CD4-positive, alpha-beta T cell (primary cell): Measurements from ENCODE around the gene RNF181. TPM values are rescaled to one million over a fixed set of nuclear protein-coding genes. Genes with fewer than 3 reads are reported as not detected.

Source experiments
- ATAC-seq: fragments of 200-7000 bp; cut with Tn5 transposase; one replicate; pipeline ENCODE4 v1.10.0; 2022; ENCODE audit warnings: mild to moderate bottlenecking; ENCODE audit not compliant: poor library complexity
- CTCF ChIA-PET: fragments of 350-600 bp; sonication (Branson Sonifier 250); formaldehyde crosslinking; loops from one replicate; lab custom pipeline; 2021; ENCODE audit warnings: antibody characterized with exemption, inconsistent platforms; lab: Charles Lee
- POLR2A ChIA-PET: fragments of 350-600 bp; sonication (Branson Sonifier 250); formaldehyde crosslinking; loops from one replicate; lab custom pipeline; 2021; ENCODE audit warnings: antibody characterized with exemption, inconsistent platforms; lab: Charles Lee
- DNase-seq, 14 experiments: peaks; one replicate each; pipeline ENCODE4 v3.0.0-alpha.2; 2013 to 2020; ENCODE audit warnings: mixed read lengths in 2 of 14
- H3K27ac ChIP-seq, 2 donors: one replicate each; pipeline versions ENCODE4 v1.5.1 to v1.7.0; 2013; ENCODE audit warnings: low read length in 2 of 2, low read depth in 1 of 2, mild to moderate bottlenecking in 1 of 2
- H3K27me3 ChIP-seq, 2 experiments: 1 replicate in 1 of 2; 2 replicates in 1 of 2; pipeline versions ENCODE4 v1.6.1 to v1.7.0; 2013; ENCODE audit warnings: low read length in 2 of 2, control low read depth in 1 of 2, mild to moderate bottlenecking in 1 of 2, moderate library complexity in 1 of 2; ENCODE audit not compliant: insufficient read depth in 2 of 2, control insufficient read depth in 1 of 2
- H3K36me3 ChIP-seq: one replicate; pipeline ENCODE4 v1.6.1; 2013; ENCODE audit warnings: low read length, control low read depth; ENCODE audit not compliant: insufficient read depth
- H3K4me1 ChIP-seq: one replicate; pipeline ENCODE4 v1.6.1; 2013; ENCODE audit warnings: low read length, control low read depth; ENCODE audit not compliant: insufficient read depth
- H3K4me3 ChIP-seq: one replicate; pipeline ENCODE4 v1.5.1; 2013; ENCODE audit warnings: mild to moderate bottlenecking, low read length, moderate library complexity
- H3K9me3 ChIP-seq, 2 experiments: 1 replicate in 1 of 2; 2 replicates in 1 of 2; pipeline versions ENCODE4 v1.6.1 to v1.7.0; 2013; ENCODE audit warnings: low read length in 2 of 2, mild to moderate bottlenecking in 2 of 2, control low read depth in 1 of 2, moderate library complexity in 1 of 2; ENCODE audit not compliant: control insufficient read depth in 1 of 2, insufficient read depth in 1 of 2
- H3K27ac Mint-ChIP-seq: one replicate; pipeline ENCODE4 v1.8.0; 2020; ENCODE audit warnings: mixed read lengths
- H3K27me3 Mint-ChIP-seq: one replicate; pipeline ENCODE4 v1.8.0; 2021; ENCODE audit warnings: mixed read lengths
- H3K36me3 Mint-ChIP-seq: one replicate; pipeline ENCODE4 v1.8.0; 2021; ENCODE audit warnings: low read depth, mixed read lengths
- H3K4me1 Mint-ChIP-seq: one replicate; pipeline ENCODE4 v1.8.0; 2021; ENCODE audit warnings: low read depth, mixed read lengths
- H3K4me3 Mint-ChIP-seq: one replicate; pipeline ENCODE4 v1.8.0; 2020; ENCODE audit warnings: mild to moderate bottlenecking, mixed read lengths
- H3K9me3 Mint-ChIP-seq: one replicate; pipeline ENCODE4 v1.8.0; 2020; ENCODE audit warnings: mixed read lengths
- intact Hi-C, 2 experiments: fragments of 100-400 bp; cut with DNase I in 1 of 2; cut with micrococcal nuclease in 1 of 2; formaldehyde crosslinking; loops; one replicate each; pipeline versions ENCODE4 v1.15.1 to v1.9.0; 2023 to 2025; cut with DNase I, micrococcal nuclease
- total RNA-seq, 174 experiments: library from RNA in 2 of 174; stranded (reverse) in 2 of 174; gene quantifications; one replicate each; pipeline ENCODE4 v1.2.3 and lab custom pipeline; 2021 to 2026
- TF ChIP-seq, protein P1 (sequence below): fragments of 200-600 bp; IDR thresholded peaks from one replicate; pipeline ENCODE4 v1.8.0; 2022; ENCODE audit warnings: antibody characterized with exemption, mild to moderate bottlenecking

RNF181 gene
- total RNA-seq, 2 experiments from 2014 or later: 41.5 to 43.8 TPM

GRCh38 chr2:85588645-85589044 lies 6.9 kb upstream of the RNF181 start:
- POLR2A ChIA-PET: interaction anchor here (1.7 to 2.1 kb wide), 2 partner anchors 11 to 20 kb away, joined by 4 to 8 read pairs; partner anchors contain the start of gene VAMP8

GRCh38 chr2:85589181-85589580 lies 6.4 kb upstream of the RNF181 start:
- DNase-seq (no peak), ATAC-seq (no peak)
- Mint-ChIP-seq H3K36me3 (no peaks in the 10 kb centered on the region), H3K27me3 (no peaks in the 10 kb centered on the region), H3K4me3 (no peak overlapping the region), H3K4me1 (peaks cover 37% of the 10 kb centered on the region), H3K9me3 (no peaks in the 10 kb centered on the region), H3K27ac (no peak overlapping the region)
- no peaks in the 10 kb centered on the region for H3K36me3 ChIP-seq
- H3K4me3 ChIP-seq: no peak overlapping the region
- H3K9me3 ChIP-seq: no peaks in the 10 kb centered on the region
- POLR2A ChIA-PET: no interaction called here
- H3K27me3 ChIP-seq: no peaks in the 10 kb centered on the region
- H3K27ac ChIP-seq: no peak overlapping the region
- H3K4me1 ChIP-seq: peaks cover 40% of the 10 kb centered on the region
- CTCF ChIA-PET: interaction anchor here (1.4 kb wide), 1 partner anchor 24 kb away, joined by 3 read pairs; no protein-coding TSS in a partner anchor
- intact Hi-C loops: no loop called here
- TF ChIP-seq, protein P1, sequence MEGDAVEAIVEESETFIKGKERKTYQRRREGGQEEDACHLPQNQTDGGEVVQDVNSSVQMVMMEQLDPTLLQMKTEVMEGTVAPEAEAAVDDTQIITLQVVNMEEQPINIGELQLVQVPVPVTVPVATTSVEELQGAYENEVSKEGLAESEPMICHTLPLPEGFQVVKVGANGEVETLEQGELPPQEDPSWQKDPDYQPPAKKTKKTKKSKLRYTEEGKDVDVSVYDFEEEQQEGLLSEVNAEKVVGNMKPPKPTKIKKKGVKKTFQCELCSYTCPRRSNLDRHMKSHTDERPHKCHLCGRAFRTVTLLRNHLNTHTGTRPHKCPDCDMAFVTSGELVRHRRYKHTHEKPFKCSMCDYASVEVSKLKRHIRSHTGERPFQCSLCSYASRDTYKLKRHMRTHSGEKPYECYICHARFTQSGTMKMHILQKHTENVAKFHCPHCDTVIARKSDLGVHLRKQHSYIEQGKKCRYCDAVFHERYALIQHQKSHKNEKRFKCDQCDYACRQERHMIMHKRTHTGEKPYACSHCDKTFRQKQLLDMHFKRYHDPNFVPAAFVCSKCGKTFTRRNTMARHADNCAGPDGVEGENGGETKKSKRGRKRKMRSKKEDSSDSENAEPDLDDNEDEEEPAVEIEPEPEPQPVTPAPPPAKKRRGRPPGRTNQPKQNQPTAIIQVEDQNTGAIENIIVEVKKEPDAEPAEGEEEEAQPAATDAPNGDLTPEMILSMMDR: no peak

More at GRCh38 chr2:85588645-85589044, 6.9 kb upstream of the RNF181 start:
- no peaks in the 10 kb centered on the region for H3K9me3 Mint-ChIP-seq
- H3K27me3 Mint-ChIP-seq: no peaks in the 10 kb centered on the region
- TF ChIP-seq, protein P1: no peak
- CTCF ChIA-PET: interaction anchor here (1.4 kb wide), 1 partner anchor 23 kb away, joined by 3 read pairs; no protein-coding TSS in a partner anchor
- Histone ChIP-seq H3K27me3 (no peaks in the 10 kb centered on the region), H3K36me3 (no peaks in the 10 kb centered on the region), H3K4me3 (no peak overlapping the region), H3K4me1 (peaks cover 42% of the 10 kb centered on the region), H3K9me3 (no peaks in the 10 kb centered on the region), H3K27ac (no peak overlapping the region)
- intact Hi-C loops: no loop called here
- peak overlapping the region; percentile 57 for H3K4me3 Mint-ChIP-seq
- DNase-seq: no peak
- ATAC-seq: no peak
- peak overlapping the region; percentile 6 for H3K27ac Mint-ChIP-seq
- H3K4me1 Mint-ChIP-seq: peaks cover 38% of the 10 kb centered on the region
- peaks cover 4% of the 10 kb centered on the region for H3K36me3 Mint-ChIP-seq

GRCh38 chr2:85589982-85590791 lies 5.4 kb upstream of the RNF181 start:
- Histone ChIP-seq H3K27me3 (no peaks in the 10 kb centered on the region), H3K4me3 (no peak overlapping the region), H3K4me1 (peaks cover 42% of the 10 kb centered on the region), H3K9me3 (no peaks in the 10 kb centered on the region), H3K27ac (no peak overlapping the region), H3K36me3 (no peaks in the 10 kb centered on the region)
- H3K27ac Mint-ChIP-seq: no peak overlapping the region
- H3K4me1 Mint-ChIP-seq: peaks cover 41% of the 10 kb centered on the region
- ATAC-seq: no peak
- intact Hi-C loops: loop anchor here in 1 of 2 experiments (10.0 kb wide), 1 partner anchor 515 kb away; the partner anchor contains the start of genes POLR1A and PTCD3
- no peaks in the 10 kb centered on the region for H3K27me3 Mint-ChIP-seq
- ChIA-PET CTCF (no interaction called here), POLR2A (interaction anchor here (0.7 to 1.7 kb wide), 2 partner anchors 11 to 29 kb away, joined by 3 to 4 read pairs; partner anchors contain the start of gene GGCX)
- TF ChIP-seq, protein P1: no peak
- no peak for DNase-seq
- H3K9me3 Mint-ChIP-seq: no peaks in the 10 kb centered on the region
- no peak overlapping the region for H3K4me3 Mint-ChIP-seq
- peaks cover 2% of the 10 kb centered on the region for H3K36me3 Mint-ChIP-seq
